HL-60 (cell line): ENCODE data around the gene CORIN.

Experiments
- DNase-seq, 2 experiments: peaks; one replicate each; pipeline ENCODE4 v3.0.0-alpha.2; 2010 to 2020; ENCODE audit warnings: low read depth in 1 of 2, low spot score in 1 of 2
- H3K27ac ChIP-seq: fragments of 250-450 bp; sonication (Bioruptor Pico); replicated peaks from 2 replicates; pipeline ENCODE4 v1.5.1; 2020; ENCODE audit warnings: mild to moderate bottlenecking, moderate library complexity
- H3K27me3 ChIP-seq: fragments of 250-450 bp; sonication (Bioruptor Pico); 2 replicates; pipeline ENCODE4 v1.5.1; 2021; ENCODE audit warnings: mild to moderate bottlenecking, moderate library complexity; ENCODE audit not compliant: insufficient read depth, poor library complexity, severe bottlenecking
- H3K4me3 ChIP-seq: replicated peaks from 2 replicates; pipeline ENCODE4 v1.5.1; 2011; ENCODE audit warnings: mild to moderate bottlenecking, control low read depth, low read length; ENCODE audit not compliant: insufficient read depth
- CTCF ChIP-seq: IDR thresholded peaks from one replicate; pipeline ENCODE4 v1.5.1; 2011; ENCODE audit warnings: low read length, control low read depth, inconsistent platforms; ENCODE audit not compliant: insufficient read depth
- GABPA ChIP-seq: IDR thresholded peaks from 2 replicates; pipeline ENCODE4 v1.6.1; 2012; ENCODE audit warnings: low read depth
- POLR2AphosphoS5 ChIP-seq: IDR thresholded peaks from 2 replicates; pipeline ENCODE4 v1.6.1; 2012; ENCODE audit warnings: low read depth
- SPI1 ChIP-seq: IDR thresholded peaks from 2 replicates; pipeline ENCODE4 v1.6.1; 2012; ENCODE audit warnings: low read depth, mild to moderate bottlenecking, borderline replicate concordance
- TF ChIP-seq, protein P1 (sequence below): IDR thresholded peaks from 2 replicates; pipeline ENCODE4 v1.6.1; 2012; ENCODE audit warnings: low read depth; ENCODE audit not compliant: insufficient replicate concordance

The CORIN gene

GRCh38 chr4:47642191-47642830, 195.6 kb downstream of the CORIN start:
- TF ChIP-seq CTCF (no peak), GABPA (no peak)
- no peak for DNase-seq
- no peaks in the 10 kb centered on the region for H3K27me3 ChIP-seq
- no peak overlapping the region for H3K4me3 ChIP-seq
- H3K27ac ChIP-seq = no peak overlapping the region

DNA sequence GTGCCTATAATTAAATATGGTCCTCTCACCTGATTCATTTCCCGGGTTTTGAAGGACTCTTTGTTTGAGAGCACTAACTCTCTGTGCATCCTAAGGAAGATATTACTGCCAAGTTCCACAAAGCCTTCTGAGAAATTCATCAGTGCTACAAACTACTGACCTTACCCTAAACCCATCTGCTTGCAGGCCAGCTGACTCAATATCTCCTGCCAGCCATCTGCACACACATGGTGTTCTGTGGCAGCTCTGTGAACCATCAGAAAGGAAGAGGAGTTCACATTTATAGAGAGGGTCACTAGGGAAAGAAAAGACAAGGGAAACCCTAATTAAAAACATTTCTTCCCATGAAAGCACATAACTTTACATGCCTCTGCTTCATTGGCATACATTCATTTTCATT, 196.1 kb downstream of the CORIN start:
- Histone ChIP-seq H3K4me3 (no peak overlapping the region), H3K27ac (no peak overlapping the region), H3K27me3 (no peaks in the 10 kb centered on the region)
- TF ChIP-seq, protein P1, sequence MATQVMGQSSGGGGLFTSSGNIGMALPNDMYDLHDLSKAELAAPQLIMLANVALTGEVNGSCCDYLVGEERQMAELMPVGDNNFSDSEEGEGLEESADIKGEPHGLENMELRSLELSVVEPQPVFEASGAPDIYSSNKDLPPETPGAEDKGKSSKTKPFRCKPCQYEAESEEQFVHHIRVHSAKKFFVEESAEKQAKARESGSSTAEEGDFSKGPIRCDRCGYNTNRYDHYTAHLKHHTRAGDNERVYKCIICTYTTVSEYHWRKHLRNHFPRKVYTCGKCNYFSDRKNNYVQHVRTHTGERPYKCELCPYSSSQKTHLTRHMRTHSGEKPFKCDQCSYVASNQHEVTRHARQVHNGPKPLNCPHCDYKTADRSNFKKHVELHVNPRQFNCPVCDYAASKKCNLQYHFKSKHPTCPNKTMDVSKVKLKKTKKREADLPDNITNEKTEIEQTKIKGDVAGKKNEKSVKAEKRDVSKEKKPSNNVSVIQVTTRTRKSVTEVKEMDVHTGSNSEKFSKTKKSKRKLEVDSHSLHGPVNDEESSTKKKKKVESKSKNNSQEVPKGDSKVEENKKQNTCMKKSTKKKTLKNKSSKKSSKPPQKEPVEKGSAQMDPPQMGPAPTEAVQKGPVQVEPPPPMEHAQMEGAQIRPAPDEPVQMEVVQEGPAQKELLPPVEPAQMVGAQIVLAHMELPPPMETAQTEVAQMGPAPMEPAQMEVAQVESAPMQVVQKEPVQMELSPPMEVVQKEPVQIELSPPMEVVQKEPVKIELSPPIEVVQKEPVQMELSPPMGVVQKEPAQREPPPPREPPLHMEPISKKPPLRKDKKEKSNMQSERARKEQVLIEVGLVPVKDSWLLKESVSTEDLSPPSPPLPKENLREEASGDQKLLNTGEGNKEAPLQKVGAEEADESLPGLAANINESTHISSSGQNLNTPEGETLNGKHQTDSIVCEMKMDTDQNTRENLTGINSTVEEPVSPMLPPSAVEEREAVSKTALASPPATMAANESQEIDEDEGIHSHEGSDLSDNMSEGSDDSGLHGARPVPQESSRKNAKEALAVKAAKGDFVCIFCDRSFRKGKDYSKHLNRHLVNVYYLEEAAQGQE = no peak
- TF ChIP-seq POLR2AphosphoS5 = no peak
- TF ChIP-seq GABPA = no peak
- TF ChIP-seq CTCF = no peak
- no peak for TF ChIP-seq SPI1
- no peak for DNase-seq

DNA sequence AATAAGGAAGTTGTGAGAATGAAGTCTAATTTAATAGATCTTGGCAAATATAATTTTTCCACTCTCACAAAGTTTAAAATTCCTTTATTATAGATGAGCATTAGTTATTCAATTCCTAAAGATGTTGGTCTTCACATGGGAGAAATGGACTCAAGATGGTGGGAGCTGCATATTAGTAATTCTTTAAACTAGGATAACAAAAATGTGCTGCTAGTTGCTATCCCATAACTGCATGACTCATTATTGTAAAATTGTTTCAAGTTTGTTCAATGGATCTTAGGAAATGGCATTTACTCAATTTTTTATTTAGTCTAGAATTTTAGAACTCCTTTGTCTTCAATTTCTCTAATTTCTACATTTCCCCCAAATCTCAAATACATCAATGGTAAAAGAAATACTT, 197.0 kb downstream of the CORIN start:
- H3K27me3 ChIP-seq = no peaks in the 10 kb centered on the region
- no peak overlapping the region for H3K4me3 ChIP-seq
- DNase-seq = no peak
- no peak for TF ChIP-seq POLR2AphosphoS5
- no peak overlapping the region for H3K27ac ChIP-seq

DNA sequence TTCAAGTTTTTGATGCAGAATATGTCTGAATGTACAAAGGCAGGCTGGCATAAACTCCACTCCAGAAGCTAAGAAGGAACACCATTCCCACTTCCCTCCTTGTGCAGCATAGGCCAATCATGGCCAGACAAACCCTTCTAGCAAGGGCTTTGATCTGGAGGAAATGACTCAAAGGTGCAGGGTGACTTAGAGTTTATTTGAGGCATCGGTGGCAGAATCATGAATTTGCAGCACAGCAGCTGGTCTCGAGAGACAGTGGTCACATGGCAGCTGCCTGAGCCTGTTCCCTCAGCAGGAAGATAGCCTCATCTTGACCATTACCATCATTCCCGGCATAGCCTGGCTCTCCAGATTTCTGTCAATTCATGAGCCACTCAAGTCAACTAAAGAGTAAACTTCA, 198.3 kb downstream of the CORIN start:
- no peak overlapping the region for H3K27ac ChIP-seq
- H3K4me3 ChIP-seq = no peak overlapping the region
- TF ChIP-seq CTCF (no peak), POLR2AphosphoS5 (no peak), GABPA (no peak), SPI1 (no peak)
- TF ChIP-seq, protein P1 = no peak
- H3K27me3 ChIP-seq = no peaks in the 10 kb centered on the region
- no peak for DNase-seq
